ES-I3 (cell line): Measurements from ENCODE around the gene RNF207.
A peak's percentile ranks its signal among the peaks of the same experiment; 100 is the strongest.

ENCODE experiments used
- H3K36me3 ChIP-seq: 2 replicates; pipeline ENCODE4 v1.6.1; 2013; ENCODE audit warnings: mild to moderate bottlenecking, low read length, control low read depth, moderate library complexity; ENCODE audit not compliant: insufficient read depth
- H3K4me1 ChIP-seq: 2 replicates; pipeline ENCODE4 v1.6.1; 2013; ENCODE audit warnings: mild to moderate bottlenecking, control low read depth, low read length; ENCODE audit not compliant: insufficient read depth
- H3K9ac ChIP-seq: 2 replicates; pipeline ENCODE4 v1.6.1; 2013; ENCODE audit warnings: low read depth, mild to moderate bottlenecking, low read length, moderate library complexity
- H3K9me3 ChIP-seq: 2 replicates; pipeline ENCODE4 v1.6.1; 2013; ENCODE audit warnings: mild to moderate bottlenecking, low read length, moderate library complexity; ENCODE audit not compliant: control insufficient read depth, insufficient read depth

The RNF207 gene, protein sequence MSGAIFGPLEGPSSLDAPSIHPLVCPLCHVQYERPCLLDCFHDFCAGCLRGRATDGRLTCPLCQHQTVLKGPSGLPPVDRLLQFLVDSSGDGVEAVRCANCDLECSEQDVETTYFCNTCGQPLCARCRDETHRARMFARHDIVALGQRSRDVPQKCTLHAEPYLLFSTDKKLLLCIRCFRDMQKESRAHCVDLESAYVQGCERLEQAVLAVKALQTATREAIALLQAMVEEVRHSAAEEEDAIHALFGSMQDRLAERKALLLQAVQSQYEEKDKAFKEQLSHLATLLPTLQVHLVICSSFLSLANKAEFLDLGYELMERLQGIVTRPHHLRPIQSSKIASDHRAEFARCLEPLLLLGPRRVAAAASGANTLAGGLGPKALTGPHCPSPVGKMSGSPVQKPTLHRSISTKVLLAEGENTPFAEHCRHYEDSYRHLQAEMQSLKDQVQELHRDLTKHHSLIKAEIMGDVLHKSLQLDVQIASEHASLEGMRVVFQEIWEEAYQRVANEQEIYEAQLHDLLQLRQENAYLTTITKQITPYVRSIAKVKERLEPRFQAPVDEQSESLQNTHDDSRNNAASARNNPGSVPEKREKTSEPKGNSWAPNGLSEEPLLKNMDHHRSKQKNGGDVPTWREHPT

DNA sequence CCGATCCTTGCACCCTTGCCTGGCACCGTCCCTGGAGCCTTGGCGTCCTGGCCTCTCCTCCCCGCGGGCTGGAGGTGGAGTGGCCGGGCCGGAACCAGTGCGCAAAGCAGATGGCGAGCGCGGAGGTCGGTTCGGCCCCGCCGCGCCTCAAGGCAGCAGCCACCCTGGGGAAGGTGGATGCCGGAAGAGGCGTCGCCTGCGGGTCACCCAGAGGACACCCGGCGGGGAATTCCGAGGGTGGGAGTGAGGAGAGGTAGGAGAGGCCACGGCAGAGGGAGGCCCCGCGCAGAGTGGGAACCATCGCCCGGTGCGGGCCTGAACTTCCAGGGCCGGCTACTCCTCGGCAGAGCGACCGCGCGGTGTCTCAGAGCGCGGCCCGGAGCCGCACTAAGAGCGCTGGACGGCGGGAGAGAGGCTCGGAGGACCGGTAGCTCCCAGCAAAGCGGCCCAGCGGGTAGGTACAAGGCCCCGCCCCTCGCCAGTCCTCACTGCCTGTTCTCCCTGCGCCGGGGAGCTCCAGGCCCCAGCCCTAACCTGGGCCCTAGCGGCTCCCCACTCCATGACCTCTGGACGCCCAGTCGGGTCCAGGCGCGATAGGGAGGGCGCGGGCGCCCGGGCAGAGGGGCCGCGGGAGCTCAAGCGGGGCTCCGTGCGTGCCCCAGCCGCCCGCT is at the start of gene RNF207:
Gene RNF207 (plus strand): TSS at position 271 of the 671 bp plus-strand sequence. CDS start 417 bp downstream, outside the sequence.
- Histone ChIP-seq H3K36me3 (no peaks in the 10 kb centered on the region), H3K9me3 (no peaks in the 10 kb centered on the region), H3K9ac (peak within 1 kb of the TSS; percentile 61), H3K4me1 (peaks cover 10% of the 10 kb centered on the region; the same call in 1 of the 2 replicates)

DNA sequence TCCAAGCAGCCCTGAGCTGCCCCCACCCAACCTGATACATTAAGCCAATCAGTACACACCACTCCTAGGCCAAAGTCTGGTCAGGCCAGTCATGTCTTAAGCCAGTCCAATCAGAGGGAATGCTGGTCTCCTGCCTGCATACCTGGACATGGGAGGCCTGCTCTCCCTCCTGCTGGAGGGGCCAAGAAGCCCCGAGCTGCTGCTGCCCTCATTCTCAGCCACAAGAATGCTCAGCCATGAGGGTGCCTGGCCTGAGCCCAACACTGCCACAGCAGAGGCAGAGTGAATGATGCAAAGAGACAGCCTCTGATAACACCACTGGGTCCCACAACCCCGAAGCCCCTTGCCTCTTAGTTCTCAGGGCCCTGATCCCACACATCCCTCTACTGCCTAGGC is 48.8 kb upstream of the RNF207 start:
- Histone ChIP-seq H3K4me1 (peaks cover 19% of the 10 kb centered on the region; the same call in 1 of the 2 replicates), H3K36me3 (no peaks in the 10 kb centered on the region), H3K9ac (no peak overlapping the region), H3K9me3 (no peaks in the 10 kb centered on the region)

DNA sequence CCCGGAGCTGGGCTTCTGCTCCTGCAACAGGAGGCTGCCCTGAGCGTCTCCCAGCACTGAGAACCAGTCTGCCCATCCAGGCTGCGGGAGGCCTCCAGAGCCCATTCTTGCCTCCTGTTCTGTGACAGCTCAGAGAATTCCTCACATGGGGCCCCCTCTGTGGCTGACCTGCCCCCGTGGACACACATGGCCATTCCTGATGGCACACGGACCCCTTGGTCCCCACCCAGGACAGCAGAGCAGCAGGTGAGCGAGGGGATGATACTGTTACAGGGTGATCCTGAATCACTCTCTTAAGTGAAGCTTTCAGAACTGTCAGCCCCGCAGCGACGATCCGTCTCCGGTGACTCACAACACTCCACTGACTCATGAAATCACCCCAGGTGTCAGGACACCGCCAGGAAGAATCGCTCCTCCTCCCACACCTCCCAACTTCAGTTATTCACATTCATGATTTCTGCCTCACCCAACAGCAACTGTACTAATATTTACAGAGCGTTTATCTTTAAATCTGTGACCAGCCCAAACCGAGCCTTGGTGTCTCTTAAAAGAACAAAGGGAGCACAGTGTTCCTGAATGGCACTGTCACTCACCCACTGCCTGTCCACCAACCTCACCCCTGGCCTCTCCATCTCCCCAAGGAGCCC is 48.3 kb upstream of the RNF207 start:
- H3K9ac ChIP-seq, result no peak overlapping the region
- no peaks in the 10 kb centered on the region for H3K9me3 ChIP-seq
- no peaks in the 10 kb centered on the region for H3K36me3 ChIP-seq
- peaks cover 19% of the 10 kb centered on the region; the same call in 1 of the 2 replicates for H3K4me1 ChIP-seq

DNA sequence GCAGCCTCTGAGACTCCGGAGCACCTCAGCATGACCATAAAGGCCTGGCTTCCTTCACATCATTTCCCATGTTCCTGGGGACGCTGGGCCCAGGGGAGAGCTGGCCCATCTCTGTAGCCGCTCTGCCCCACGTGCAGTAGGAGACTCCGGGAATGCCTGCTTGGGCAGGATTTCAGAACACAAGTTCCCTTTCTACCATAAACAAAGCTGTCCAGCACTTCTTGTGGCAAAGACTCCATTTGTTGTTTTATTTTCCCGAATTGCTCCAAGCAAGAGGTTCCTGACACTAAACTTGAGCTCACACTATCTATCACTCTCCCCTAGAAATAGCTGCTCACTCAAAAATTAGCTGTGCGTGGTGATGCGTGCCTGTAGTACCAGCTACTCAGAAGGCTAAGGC is 47.7 kb upstream of the RNF207 start:
- Histone ChIP-seq H3K36me3 (no peaks in the 10 kb centered on the region), H3K9me3 (no peaks in the 10 kb centered on the region), H3K9ac (no peak overlapping the region), H3K4me1 (peaks cover 21% of the 10 kb centered on the region; the same call in 1 of the 2 replicates)

DNA sequence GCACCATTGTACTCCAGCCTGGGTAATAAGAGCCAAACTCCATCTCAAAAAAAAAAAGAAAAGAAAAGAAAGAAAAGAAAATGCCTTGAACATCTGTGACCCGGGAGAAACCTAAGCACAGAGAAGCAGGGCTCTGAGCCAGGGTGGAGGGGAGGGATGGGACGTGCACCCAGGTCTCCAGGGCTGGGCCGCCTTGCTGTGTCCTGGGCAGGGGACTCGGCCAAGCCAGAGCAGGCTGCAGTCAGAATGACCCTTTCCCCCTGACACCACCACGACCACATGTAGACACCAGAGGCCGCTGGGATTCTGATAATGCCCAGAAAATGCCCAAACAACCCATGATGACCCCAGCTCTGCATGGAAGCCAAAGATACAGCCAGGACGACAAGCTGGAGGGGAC is 43.6 kb upstream of the RNF207 start:
- H3K4me1 ChIP-seq, result peaks cover 14% of the 10 kb centered on the region; the same call in 1 of the 2 replicates
- H3K36me3 ChIP-seq, result no peaks in the 10 kb centered on the region
- no peaks in the 10 kb centered on the region for H3K9me3 ChIP-seq
- no peak overlapping the region for H3K9ac ChIP-seq

DNA sequence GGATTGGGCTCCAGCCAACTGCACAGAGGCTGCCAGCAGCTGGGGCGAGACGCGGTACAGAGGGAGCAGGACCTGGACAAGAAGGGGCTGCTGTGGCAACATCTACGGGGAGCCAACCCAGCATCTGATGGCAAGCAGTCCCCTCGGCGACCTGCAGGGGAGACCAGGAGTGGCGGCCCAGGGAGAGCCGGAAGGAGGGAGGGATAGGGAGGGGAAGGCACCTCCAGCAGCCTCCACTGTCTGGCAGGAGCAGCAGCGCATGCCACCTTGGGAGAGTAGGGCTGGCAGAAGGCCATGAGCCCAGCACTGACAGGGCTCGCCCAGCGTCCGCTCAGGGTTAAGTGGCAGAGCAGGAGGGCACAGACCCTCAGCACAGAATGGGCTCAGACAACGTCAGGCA is 43.1 kb upstream of the RNF207 start:
- H3K9me3 ChIP-seq, result no peaks in the 10 kb centered on the region
- H3K4me1 ChIP-seq, result peaks cover 12% of the 10 kb centered on the region; the same call in 1 of the 2 replicates
- H3K36me3 ChIP-seq, result no peaks in the 10 kb centered on the region
- no peak overlapping the region for H3K9ac ChIP-seq

DNA sequence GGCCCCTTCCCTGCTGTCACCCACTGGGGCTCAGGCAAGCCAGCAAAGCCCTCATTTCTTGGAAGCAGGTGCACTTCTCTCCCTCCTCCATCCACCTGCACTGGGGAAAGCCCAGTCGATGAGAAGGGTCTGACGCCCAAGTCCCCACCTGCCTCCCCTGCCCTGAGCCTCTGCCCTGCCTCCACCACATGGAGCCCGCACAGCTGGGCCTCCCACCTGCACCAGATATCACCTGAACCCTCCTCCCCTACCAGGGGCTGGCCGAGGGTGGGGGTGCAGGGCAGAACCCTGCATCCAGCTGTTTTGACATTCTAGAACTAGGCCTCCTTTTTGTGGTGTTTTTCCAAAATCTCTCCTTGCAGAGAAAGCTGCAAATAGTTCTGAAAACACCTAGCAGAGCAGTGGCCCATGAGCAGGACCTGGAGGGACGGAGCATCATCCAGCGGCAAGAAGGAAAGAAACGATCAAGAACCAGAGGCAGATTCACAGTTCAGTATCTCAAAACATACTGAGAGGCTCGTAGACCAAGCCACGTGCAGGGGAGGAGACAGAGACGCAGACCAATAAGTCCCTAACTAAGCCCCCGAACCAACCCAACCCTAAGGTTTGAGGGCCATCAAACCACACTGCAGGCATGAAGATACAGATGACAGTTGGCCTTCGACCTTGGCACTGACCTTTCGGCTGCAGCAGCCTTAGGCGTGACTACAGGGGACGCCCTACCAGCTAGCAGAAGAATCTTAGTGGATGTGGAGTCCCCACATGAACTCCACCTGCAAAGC is 42.5 kb upstream of the RNF207 start:
- H3K9ac ChIP-seq, result no peak overlapping the region
- H3K4me1 ChIP-seq, result peaks cover 12% of the 10 kb centered on the region; the same call in 1 of the 2 replicates
- H3K36me3 ChIP-seq, result no peaks in the 10 kb centered on the region
- no peaks in the 10 kb centered on the region for H3K9me3 ChIP-seq

DNA sequence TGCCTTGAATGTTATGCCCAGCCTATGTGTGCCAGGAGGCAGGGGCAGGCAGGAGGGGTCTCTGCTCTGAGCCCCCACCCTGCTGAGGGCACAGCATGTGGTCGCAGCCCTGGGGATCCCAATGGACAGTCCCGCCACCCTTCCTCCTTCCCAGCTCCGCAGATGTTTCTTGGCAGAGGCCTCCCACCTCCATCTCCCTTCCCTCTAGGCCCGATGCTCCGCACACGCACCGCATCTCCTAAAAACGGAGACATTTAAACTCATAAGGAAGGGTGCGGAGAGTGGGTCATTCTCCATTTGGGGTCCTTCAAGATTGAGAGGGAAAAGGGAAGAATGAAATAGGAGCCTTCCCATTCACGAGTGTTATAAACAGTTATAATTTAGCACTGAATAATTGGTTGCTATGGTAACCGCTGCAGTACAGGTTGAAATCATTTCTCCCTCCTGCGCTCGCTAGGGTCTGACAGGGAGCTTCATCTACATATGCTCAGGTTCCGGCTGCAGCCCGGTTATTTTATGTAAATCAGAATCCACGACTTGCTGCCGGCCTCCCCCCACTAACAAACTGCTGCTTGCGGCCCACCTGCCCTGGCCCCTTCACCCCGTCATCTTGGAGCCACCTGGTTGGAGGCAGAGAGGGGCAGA is 41.8 kb upstream of the RNF207 start:
- Histone ChIP-seq H3K9ac (no peak overlapping the region), H3K9me3 (no peaks in the 10 kb centered on the region), H3K4me1 (peaks cover 12% of the 10 kb centered on the region; the same call in 1 of the 2 replicates), H3K36me3 (no peaks in the 10 kb centered on the region)

DNA sequence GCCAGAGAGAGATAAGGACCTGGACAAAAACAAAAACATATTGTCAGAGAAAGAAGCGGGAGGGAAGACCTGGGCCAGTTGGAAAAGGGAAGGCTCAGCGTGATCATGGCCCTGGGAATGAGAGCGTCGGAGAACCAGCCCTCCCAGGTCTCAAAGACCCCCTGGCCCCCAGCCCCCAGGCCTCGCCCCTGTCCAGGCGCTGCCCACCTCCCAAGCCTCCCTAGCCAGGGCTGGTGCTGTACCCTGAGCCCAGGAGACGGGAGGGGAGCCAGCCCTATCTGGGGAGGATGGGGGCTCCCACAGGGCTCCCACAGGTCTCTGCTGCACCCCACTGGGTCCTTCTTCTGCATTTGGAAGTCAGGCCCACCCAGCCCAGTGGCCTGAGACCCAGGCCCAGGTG is 40.9 kb upstream of the RNF207 start:
- Histone ChIP-seq H3K9me3 (no peaks in the 10 kb centered on the region), H3K4me1 (peaks cover 12% of the 10 kb centered on the region; the same call in 1 of the 2 replicates), H3K36me3 (no peaks in the 10 kb centered on the region), H3K9ac (no peak overlapping the region)

DNA sequence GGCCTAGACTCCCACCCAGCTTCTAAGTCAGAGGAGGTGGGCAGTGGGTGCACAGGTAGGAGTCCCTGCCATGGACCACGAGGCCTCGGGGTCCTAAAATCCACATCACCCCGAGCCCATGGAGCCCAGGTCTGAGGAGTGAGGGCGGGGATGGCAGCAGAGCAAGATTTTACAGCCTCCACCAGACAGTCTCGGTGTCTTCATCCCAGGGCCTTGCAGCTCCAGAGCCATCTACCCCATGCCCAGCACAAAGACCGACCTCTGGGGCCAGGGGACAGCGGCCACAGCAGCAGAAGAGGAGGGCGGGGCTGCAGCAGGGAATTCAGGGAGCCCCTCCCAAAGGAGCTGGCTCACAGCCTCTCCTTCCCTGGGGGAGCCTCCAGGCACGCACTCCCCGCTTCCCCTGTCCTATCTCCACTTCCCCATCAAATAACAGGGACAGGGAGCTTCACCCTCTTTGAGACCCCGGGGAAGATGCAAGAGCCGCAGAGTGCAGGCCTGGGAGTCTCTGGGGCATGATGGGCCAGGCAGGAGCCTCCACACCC is 40.4 kb upstream of the RNF207 start:
- H3K9ac ChIP-seq, result no peak overlapping the region
- no peaks in the 10 kb centered on the region for H3K9me3 ChIP-seq
- peaks cover 11% of the 10 kb centered on the region; the same call in 1 of the 2 replicates for H3K4me1 ChIP-seq
- H3K36me3 ChIP-seq, result no peaks in the 10 kb centered on the region

DNA sequence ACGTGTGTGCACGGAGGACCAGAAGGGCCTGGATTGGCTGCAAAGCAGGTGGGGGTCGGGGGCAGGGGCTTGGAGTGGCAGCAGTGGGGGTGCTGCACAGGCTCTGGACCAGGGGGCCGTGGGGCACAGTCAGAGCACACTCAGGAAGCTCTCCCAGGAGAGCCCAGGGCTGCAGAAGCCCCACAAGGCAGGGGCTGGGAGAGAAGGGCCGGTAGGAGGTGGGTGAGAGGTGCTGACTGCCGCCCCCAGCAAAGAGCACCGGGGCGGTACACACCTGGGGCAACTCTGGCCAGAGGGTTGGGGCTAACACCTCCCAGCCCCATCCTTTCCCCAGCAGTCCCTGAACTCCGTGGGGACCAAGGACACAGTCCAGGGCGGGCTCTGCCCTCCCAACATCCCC is 39.7 kb upstream of the RNF207 start:
- Histone ChIP-seq H3K9ac (no peak overlapping the region), H3K36me3 (no peaks in the 10 kb centered on the region), H3K9me3 (no peaks in the 10 kb centered on the region)

DNA sequence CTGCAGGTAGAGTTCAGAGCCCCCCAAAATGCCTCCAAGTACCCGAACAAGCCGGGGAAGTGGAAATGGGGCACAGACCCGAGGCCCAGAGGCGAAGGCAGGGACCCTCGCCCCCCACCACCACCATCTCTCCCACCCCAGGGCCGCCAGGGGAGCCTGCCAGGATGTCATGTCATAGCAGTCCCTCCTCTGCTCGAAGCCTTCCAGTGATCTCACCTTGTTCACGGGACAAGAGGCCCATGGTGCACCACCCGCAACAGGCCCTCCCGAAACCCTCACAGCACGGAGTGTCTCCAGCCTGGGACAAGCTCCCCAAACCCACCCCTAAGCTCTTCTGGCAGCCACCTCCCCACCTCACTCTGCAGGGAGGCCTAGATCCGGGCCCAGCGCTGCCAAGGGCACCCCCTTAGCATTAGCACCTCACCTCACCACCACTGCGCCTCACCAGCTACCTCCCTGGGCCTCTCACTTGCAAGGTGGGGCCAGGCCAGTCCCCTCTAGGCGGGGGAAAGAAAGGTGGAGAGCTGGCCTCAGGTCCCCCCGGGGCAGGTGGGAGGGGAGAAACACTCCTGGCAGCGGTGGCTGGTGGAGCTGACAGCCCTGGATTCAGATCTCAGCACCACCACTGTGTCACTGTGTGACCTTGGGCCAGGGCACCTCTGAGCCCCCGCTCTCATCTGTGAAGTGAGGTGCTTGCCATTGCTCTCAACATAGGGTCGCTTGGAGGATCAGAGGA is 39.1 kb upstream of the RNF207 start:
- H3K4me1 ChIP-seq, result peaks cover 2% of the 10 kb centered on the region; the same call in 1 of the 2 replicates
- H3K36me3 ChIP-seq, result no peaks in the 10 kb centered on the region
- no peak overlapping the region for H3K9ac ChIP-seq
- no peaks in the 10 kb centered on the region for H3K9me3 ChIP-seq

More for the DNA sequence above, 39.7 kb upstream of the RNF207 start:
- peaks cover 4% of the 10 kb centered on the region; the same call in 1 of the 2 replicates for H3K4me1 ChIP-seq
